Ovary (tissue), 3 donors: Measurements from ENCODE around the gene C9orf78.

Experiments
- CTCF ChIP-seq, 3 donors: fragments of 450-650 bp in 2 of 3; fragments of 200-600 bp in 1 of 3; IDR thresholded peaks; one replicate each; pipeline versions ENCODE4 v1.5.1 to v1.8.0; 2016 to 2022; ENCODE audit warnings: antibody characterized with exemption in 3 of 3, mild to moderate bottlenecking in 1 of 3
- EP300 ChIP-seq: sonication (generic); formaldehyde crosslinking; IDR thresholded peaks from one replicate; pipeline ENCODE4 v1.6.1; 2017; ENCODE audit warnings: antibody characterized with exemption
- POLR2A ChIP-seq: fragments of 450-650 bp; IDR thresholded peaks from one replicate; pipeline ENCODE4 v1.6.1; 2017; ENCODE audit warnings: antibody characterized with exemption, mild to moderate bottlenecking, moderate library complexity
- donor health status: DM: no; HTN: no; CAD: no.

GRCh38 chr9:129779560-129780190 is 55.4 kb downstream of the C9orf78 start:
- TF ChIP-seq POLR2A (no peak), CTCF (IDR thresholded peaks at IDR 0.05) (no peak), EP300 (no peak)
